K562 (cell line): ENCODE measurements around the gene RITA1. TPM values are rescaled to one million over a fixed set of nuclear protein-coding genes. Genes with fewer than 3 reads are reported as not detected.

ENCODE experiments used
- BHLHE40 ChIP-seq: IDR thresholded peaks from 2 replicates; pipeline ENCODE4 v1.6.1; 2011; ENCODE audit warnings: low read length, improper control_type of control experiment
- DACH1 ChIP-seq: fragments of 450-650 bp; IDR thresholded peaks from 2 replicates; pipeline ENCODE4 v1.6.1; 2018; ENCODE audit not compliant: partially characterized antibody
- DPF2 ChIP-seq: fragments of 450-650 bp; IDR thresholded peaks from 2 replicates; pipeline ENCODE4 v1.6.1; 2016
- ETV1 ChIP-seq: fragments of 450-650 bp; conservative IDR thresholded peaks from 2 replicates; pipeline ENCODE4 v1.6.1; 2016; ENCODE audit warnings: missing genetic modification characterization, control low read depth, low read depth, missing compliant biosample characterization
- GABPA ChIP-seq: fragments of 200-800 bp; sonication (Bioruptor generic); conservative IDR thresholded peaks from 2 replicates; pipeline ENCODE4 v1.6.1; 2016; ENCODE audit warnings: low read depth, missing genetic modification characterization, missing compliant biosample characterization
- GABPB1 ChIP-seq: sonication (generic); formaldehyde crosslinking; IDR thresholded peaks from 2 replicates; pipeline ENCODE4 v1.8.0; 2022; ENCODE audit warnings: mild to moderate bottlenecking, missing genetic modification reagents
- GATA2 ChIP-seq: sonication (generic); formaldehyde crosslinking; IDR thresholded peaks from 2 replicates; pipeline ENCODE4 v1.4.0; 2020; ENCODE audit warnings: mild to moderate bottlenecking, missing genetic modification reagents
- GTF2F1 ChIP-seq: IDR thresholded peaks from 2 replicates; pipeline ENCODE4 v1.6.1; 2011; ENCODE audit warnings: low read depth, low read length, improper control_type of control experiment
- NR3C1 ChIP-seq: sonication (generic); formaldehyde crosslinking; IDR thresholded peaks from 2 replicates; pipeline ENCODE4 v1.8.1; 2022; ENCODE audit warnings: missing genetic modification reagents
- PHTF2 ChIP-seq: fragments of 250-450 bp; sonication (Bioruptor Pico); IDR thresholded peaks from 2 replicates; pipeline ENCODE4 v1.5.0; 2021; ENCODE audit warnings: mild to moderate bottlenecking
- ZFX ChIP-seq: sonication (generic); formaldehyde crosslinking; IDR thresholded peaks from 2 replicates; pipeline ENCODE4 v1.8.0; 2022; ENCODE audit warnings: mild to moderate bottlenecking, missing genetic modification reagents, moderate library complexity
- ZNF3 ChIP-seq: fragments of 250-450 bp; sonication (Bioruptor Pico); IDR thresholded peaks from 2 replicates; pipeline ENCODE4 v1.5.0; 2021; ENCODE audit warnings: mild to moderate bottlenecking, moderate library complexity
- ZNF695 ChIP-seq: fragments of 450-650 bp; formaldehyde crosslinking; IDR thresholded peaks from 2 replicates; pipeline ENCODE4 v1.4.0; 2020; ENCODE audit warnings: mild to moderate bottlenecking, moderate library complexity
- polyA plus RNA-seq, 8 experiments: library from polyadenylated mRNA; depleted of rRNA in 4 of 8; stranded (reverse) in 5 of 8; unstranded in 3 of 8; fragments of >200 nt; fragmentation: Nextera tagmentation in 2 of 8; fragmentation: Illumina TruSeq in 1 of 8; extraction: Ambion mirVana in 2 of 8; extraction: Trizol in 1 of 8; gene quantifications; 2 replicates each; pipeline versions ENCODE4 v1.2.1 to v1.2.3, GENCODE V29; 2011 to 2014; ENCODE audit warnings: inconsistent platforms in 1 of 8, missing spikeins in 1 of 8
- total RNA-seq, 7 experiments: library from RNA; depleted of rRNA in 6 of 7; stranded (reverse); fragments of >200 nt in 6 of 7; fragmentation: Illumina TruSeq in 2 of 7; extraction: Trizol in 2 of 7; gene quantifications; 2 replicates each; pipeline versions ENCODE4 v1.2.1 to v1.2.3, GENCODE V29; 2011 to 2021; ENCODE audit warnings: low replicate concordance in 1 of 7
- TF ChIP-seq, protein P1 (sequence below): fragments of 450-650 bp; formaldehyde crosslinking; conservative IDR thresholded peaks from 2 replicates; pipeline ENCODE4 v1.4.0; 2022; ENCODE audit warnings: mild to moderate bottlenecking, missing genetic modification characterization
- TF ChIP-seq, protein P2 (sequence below): fragments of 450-650 bp; conservative IDR thresholded peaks from 2 replicates; pipeline ENCODE4 v1.6.1; 2016; ENCODE audit warnings: missing genetic modification characterization, low read depth, mild to moderate bottlenecking, control low read depth, missing compliant biosample characterization
- TF ChIP-seq, protein P3 (sequence below): sonication (generic); formaldehyde crosslinking; IDR thresholded peaks from 2 replicates; pipeline ENCODE4 v1.8.1; 2023; ENCODE audit warnings: mild to moderate bottlenecking, missing genetic modification reagents, moderate library complexity
- TF ChIP-seq, protein P4 (sequence below), 2 experiments: fragments of 450-650 bp; IDR thresholded peaks; 2 replicates each; pipeline ENCODE4 v1.6.1; 2018; ENCODE audit warnings: mild to moderate bottlenecking in 2 of 2, low read depth in 1 of 2; ENCODE audit not compliant: partially characterized antibody in 2 of 2
- TF ChIP-seq, protein P5 (sequence below): fragments of 450-650 bp; formaldehyde crosslinking; IDR thresholded peaks from 2 replicates; pipeline ENCODE4 v1.4.0; 2022; ENCODE audit warnings: missing genetic modification characterization

RITA1 gene
- total and polyA plus RNA-seq, 9 of the 15 experiments (the other 6 are each of a cell fraction or from before 2014, with no cell fraction given): 2.8 to 40.4 (median 18.0) TPM

DNA sequence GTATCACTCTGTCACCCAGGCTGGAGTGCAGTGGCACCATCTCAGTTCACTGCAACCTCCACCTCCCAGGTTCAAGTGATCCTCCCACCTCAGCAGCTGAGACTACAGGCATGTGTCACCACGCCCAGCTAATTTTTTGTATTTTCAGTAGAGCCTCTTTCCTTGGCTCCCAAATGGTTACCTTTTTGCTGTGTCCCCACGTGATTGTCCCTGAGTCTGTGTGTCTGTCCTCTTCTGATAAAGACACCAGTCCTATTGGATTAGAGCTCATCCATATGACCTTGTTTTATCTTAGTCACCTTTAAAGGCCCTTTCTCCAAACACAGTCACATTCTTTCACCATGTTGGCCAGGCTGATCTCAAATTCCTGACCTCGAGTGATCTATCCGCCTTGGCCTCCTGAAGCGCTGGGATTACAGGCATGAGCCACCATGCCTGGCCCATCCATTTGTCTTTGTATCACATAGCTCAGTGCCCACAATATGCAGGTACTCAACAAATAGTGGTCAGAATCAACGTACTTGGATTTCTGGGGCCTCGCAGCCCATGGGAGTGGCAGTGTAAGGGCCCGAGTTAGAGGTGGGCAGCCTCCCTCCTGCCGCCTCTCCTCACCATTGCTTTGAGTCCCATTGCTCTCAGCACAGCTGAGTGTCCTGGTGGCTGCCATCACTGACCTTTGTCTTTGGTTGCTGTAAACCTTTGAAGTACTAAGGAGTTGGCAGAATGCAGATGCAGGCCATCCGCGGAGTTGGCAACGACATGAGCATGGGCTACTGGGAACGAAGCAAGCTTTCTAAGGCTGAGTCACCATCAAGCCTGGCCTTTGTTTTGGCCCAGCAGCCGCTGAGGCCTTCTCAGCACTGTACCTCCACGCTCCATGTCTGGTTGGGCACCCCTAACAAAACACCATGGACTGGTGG is 45.1 kb downstream of the RITA1 start (continued):
- TF ChIP-seq, protein P1, sequence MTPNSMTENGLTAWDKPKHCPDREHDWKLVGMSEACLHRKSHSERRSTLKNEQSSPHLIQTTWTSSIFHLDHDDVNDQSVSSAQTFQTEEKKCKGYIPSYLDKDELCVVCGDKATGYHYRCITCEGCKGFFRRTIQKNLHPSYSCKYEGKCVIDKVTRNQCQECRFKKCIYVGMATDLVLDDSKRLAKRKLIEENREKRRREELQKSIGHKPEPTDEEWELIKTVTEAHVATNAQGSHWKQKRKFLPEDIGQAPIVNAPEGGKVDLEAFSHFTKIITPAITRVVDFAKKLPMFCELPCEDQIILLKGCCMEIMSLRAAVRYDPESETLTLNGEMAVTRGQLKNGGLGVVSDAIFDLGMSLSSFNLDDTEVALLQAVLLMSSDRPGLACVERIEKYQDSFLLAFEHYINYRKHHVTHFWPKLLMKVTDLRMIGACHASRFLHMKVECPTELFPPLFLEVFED (CRISPR knock-in tag): no peak; the same call in 1 of the 2 replicates
- peak; percentile 74; the same call in 1 of the 2 replicates for TF ChIP-seq BHLHE40
- TF ChIP-seq ZNF695: no peak
- TF ChIP-seq, protein P2, sequence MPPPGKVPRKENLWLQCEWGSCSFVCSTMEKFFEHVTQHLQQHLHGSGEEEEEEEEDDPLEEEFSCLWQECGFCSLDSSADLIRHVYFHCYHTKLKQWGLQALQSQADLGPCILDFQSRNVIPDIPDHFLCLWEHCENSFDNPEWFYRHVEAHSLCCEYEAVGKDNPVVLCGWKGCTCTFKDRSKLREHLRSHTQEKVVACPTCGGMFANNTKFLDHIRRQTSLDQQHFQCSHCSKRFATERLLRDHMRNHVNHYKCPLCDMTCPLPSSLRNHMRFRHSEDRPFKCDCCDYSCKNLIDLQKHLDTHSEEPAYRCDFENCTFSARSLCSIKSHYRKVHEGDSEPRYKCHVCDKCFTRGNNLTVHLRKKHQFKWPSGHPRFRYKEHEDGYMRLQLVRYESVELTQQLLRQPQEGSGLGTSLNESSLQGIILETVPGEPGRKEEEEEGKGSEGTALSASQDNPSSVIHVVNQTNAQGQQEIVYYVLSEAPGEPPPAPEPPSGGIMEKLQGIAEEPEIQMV (tag): peak; percentile 55; the same call in 1 of the 2 replicates
- TF ChIP-seq, protein P3, sequence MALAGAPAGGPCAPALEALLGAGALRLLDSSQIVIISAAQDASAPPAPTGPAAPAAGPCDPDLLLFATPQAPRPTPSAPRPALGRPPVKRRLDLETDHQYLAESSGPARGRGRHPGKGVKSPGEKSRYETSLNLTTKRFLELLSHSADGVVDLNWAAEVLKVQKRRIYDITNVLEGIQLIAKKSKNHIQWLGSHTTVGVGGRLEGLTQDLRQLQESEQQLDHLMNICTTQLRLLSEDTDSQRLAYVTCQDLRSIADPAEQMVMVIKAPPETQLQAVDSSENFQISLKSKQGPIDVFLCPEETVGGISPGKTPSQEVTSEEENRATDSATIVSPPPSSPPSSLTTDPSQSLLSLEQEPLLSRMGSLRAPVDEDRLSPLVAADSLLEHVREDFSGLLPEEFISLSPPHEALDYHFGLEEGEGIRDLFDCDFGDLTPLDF (CRISPR knock-in tag): no peak
- TF ChIP-seq, protein P4, sequence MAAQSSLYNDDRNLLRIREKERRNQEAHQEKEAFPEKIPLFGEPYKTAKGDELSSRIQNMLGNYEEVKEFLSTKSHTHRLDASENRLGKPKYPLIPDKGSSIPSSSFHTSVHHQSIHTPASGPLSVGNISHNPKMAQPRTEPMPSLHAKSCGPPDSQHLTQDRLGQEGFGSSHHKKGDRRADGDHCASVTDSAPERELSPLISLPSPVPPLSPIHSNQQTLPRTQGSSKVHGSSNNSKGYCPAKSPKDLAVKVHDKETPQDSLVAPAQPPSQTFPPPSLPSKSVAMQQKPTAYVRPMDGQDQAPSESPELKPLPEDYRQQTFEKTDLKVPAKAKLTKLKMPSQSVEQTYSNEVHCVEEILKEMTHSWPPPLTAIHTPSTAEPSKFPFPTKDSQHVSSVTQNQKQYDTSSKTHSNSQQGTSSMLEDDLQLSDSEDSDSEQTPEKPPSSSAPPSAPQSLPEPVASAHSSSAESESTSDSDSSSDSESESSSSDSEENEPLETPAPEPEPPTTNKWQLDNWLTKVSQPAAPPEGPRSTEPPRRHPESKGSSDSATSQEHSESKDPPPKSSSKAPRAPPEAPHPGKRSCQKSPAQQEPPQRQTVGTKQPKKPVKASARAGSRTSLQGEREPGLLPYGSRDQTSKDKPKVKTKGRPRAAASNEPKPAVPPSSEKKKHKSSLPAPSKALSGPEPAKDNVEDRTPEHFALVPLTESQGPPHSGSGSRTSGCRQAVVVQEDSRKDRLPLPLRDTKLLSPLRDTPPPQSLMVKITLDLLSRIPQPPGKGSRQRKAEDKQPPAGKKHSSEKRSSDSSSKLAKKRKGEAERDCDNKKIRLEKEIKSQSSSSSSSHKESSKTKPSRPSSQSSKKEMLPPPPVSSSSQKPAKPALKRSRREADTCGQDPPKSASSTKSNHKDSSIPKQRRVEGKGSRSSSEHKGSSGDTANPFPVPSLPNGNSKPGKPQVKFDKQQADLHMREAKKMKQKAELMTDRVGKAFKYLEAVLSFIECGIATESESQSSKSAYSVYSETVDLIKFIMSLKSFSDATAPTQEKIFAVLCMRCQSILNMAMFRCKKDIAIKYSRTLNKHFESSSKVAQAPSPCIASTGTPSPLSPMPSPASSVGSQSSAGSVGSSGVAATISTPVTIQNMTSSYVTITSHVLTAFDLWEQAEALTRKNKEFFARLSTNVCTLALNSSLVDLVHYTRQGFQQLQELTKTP (IDR thresholded peaks at IDR 0.05; ENCODE audit: low read depth in 1 of 2, partially characterized antibody in 2 of 2): no peak
- no peak for TF ChIP-seq ZNF3 (CRISPR knock-in tag)
- no peak for TF ChIP-seq GTF2F1
- TF ChIP-seq DACH1: no peak
- no peak for TF ChIP-seq PHTF2 (CRISPR knock-in tag)
- peak; percentile 59; the same call in 1 of the 2 replicates for TF ChIP-seq DPF2
- no peak for TF ChIP-seq ZFX (CRISPR knock-in tag)
- 0 out of 2 replicates have a peak, but pooled peaks have one; percentile 13 for TF ChIP-seq GATA2 (CRISPR knock-in tag)
- TF ChIP-seq, protein P5, sequence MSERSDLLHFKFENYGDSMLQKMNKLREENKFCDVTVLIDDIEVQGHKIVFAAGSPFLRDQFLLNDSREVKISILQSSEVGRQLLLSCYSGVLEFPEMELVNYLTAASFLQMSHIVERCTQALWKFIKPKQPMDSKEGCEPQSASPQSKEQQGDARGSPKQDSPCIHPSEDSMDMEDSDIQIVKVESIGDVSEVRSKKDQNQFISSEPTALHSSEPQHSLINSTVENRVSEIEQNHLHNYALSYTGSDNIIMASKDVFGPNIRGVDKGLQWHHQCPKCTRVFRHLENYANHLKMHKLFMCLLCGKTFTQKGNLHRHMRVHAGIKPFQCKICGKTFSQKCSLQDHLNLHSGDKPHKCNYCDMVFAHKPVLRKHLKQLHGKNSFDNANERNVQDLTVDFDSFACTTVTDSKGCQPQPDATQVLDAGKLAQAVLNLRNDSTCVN (CRISPR knock-in tag): no peak
- 0 out of 2 replicates have a peak, but pooled peaks have one; percentile 28 for TF ChIP-seq GABPA (tag)
- TF ChIP-seq ETV1: no peak; the same call in 1 of the 2 replicates
- no peak for TF ChIP-seq NR3C1
- TF ChIP-seq GABPB1: no peak
